T-helper 9 cell (primary cell): Measurements from ENCODE around the gene INPP5J.
"Not testable (repeated sequence)": the region's sequence is repeated elsewhere in the genome, so short reads cannot be mapped to it uniquely, and the experiment has no call there.

Experiments
- DNase-seq: peaks from one replicate; pipeline ENCODE4 v3.0.0-alpha.2; 2020
- total RNA-seq, 2 donors: gene quantifications; one replicate each; lab custom pipeline; 2026; lab: John Stamatoyannopoulos, UW

The INPP5J gene
- total RNA-seq = 0.24 to 0.28 reads per million in 2 donors

GRCh38 chr22:31122532-31123291 lies at the start of gene INPP5J:
INPP5J (plus strand) TSS chr22:31122966; CDS start chr22:31123015, 49 bp downstream.
- no peak for DNase-seq

GRCh38 chr22:31073125-31073524 lies 49.6 kb upstream of the INPP5J start:
- DNase-seq = not testable (repeated sequence)

DNA sequence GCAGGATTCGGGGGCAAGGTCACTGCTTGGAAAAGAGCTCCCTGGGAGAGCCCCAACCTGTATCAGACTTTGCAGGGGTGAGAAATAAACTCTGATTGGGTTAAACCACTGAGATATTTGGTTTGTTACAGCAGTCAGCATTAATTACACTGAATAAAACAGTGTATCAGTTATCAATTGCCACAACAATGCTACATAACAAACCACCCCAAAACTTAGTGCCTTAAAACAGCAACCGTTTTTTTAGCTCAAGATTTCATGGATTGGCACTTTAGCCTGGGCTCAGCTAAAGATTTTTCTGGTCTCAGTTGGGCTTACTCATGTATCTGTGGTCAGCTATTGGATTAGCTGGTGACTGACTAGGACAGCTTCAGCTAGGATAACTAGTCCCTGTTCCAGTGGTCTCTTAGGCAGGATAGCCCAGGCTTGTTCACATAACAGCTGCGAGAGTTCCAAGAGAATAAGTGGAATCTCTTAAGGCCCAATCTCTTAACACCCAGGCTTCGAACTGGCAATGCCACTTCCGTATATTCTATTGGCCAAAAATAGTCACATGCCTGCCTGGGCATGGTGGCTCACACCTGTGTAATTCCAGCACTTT lies 49.1 kb upstream of the INPP5J start:
- DNase-seq = not testable (repeated sequence)

DNA sequence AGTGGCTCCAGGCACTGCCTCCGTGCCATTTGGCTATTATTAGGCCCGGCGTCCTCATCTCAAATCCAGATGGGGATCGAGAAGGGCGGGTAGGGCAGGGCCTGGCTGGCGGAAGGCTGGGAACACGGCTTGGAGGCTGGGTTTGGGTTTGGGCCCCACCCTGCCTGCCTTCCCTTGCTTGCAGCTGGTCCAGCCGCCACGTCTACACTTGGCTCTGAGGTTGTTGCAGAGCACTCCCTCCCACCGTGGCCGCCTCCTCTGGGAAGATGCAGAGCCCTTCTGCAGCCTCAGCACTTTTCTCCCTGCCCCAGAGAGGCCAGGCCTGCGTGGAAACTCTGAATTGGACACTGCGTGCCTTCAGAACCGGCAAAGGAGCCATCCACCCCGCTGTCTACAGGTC lies 46.8 kb upstream of the INPP5J start:
- DNase-seq = no peak

DNA sequence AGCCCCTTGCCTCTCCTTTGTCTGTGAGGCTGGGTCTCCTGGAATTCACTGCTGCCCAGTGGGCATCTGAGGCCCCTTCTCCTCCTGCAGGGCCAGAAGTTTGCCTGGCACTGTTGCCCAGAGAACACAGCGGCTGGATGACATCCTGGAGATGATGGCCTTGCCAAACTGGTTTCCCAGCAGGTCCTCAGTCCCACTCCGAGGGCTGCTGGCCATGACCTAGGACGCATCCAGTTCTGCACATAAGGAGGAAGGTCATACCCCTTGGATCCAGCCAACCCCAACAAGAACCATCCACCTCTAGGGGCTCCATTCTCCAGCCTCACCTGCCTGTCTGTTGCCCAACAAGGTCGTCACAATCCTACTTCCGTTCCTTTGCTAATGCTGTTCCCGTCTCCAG lies 45.1 kb upstream of the INPP5J start:
- DNase-seq = no peak

DNA sequence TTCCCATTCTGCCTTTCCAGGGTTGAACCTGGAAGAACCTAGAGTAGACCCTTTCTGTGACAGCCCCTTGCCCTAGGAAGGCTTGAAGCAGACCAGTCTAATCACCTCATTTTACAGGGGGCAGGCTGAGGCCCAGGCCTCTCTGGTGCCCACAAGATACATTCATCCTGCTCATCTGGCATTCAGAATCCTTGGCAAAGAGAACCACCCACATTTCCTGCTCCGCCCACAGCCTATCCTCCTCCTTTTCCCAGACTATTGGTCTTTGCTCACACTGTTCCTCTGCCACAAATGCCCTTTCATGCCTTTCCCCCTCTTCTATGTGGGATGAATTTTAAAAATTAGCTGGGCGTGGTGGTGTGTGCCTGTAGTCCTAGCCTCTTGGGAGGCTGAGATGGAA lies 44.4 kb upstream of the INPP5J start:
- not testable (repeated sequence) for DNase-seq

- DNase-seq = no peak
Measured at GRCh38 chr22:31079095-31079642, 43.6 kb upstream of the INPP5J start.

GRCh38 chr22:31080164-31080847 lies 42.5 kb upstream of the INPP5J start:
- DNase-seq = no peak

- DNase-seq = peak; percentile 84
Measured at GRCh38 chr22:31080848-31081649, 41.7 kb upstream of the INPP5J start, which contains the start of gene SMTN. SMTN (plus strand) TSS chr22:31081318; CDS start chr22:31083259, 1,941 bp downstream.

- no peak for DNase-seq
Measured at GRCh38 chr22:31081963-31082605, 40.7 kb upstream of the INPP5J start.

DNA sequence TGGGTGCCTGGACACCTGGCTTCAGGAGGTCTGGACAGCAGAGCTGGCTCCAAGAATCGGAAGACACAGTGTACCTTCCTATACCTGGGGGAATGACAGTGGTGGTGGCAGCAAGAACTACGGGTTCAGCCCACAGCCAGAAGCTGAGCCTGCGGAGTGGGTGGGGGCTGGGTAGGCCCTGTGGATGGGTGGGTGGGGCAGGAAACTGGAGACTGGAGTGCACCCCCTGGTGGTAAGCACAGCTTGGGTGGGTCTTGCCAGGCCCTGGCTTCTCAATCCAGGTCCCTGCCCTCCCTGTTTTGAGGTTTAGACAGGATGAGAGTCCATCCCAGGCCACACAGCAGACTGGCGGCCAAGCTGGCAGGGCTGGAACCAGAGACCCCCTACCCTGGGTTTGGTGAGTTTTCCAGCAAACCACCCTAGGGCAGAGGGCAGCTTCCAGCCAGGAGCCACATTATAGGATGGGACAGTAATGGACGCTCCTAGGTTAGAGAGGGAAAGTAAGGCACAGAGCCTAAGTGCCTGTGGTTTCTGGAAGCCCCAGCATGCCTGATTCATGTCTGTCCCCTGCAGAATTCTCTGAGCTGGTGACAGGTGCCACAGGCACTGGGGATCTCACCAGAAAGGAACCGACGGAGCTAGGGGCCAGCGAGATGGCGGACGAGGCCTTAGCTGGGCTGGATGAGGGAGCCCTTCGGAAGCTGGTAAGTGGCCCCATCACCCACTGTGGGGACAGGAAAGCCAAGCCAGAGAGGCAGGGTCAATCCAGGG lies 40.0 kb upstream of the INPP5J start:
- DNase-seq = no peak

GRCh38 chr22:31083377-31083768 lies 39.4 kb upstream of the INPP5J start:
- DNase-seq = no peak

GRCh38 chr22:31083923-31084810 lies 38.6 kb upstream of the INPP5J start:
- no peak for DNase-seq

- peak; percentile 81 for DNase-seq
Measured at GRCh38 chr22:31084811-31085492, 37.8 kb upstream of the INPP5J start.

GRCh38 chr22:31085493-31085824 lies 37.3 kb upstream of the INPP5J start:
- no peak for DNase-seq

GRCh38 chr22:31085928-31086327 lies 36.8 kb upstream of the INPP5J start:
- DNase-seq = no peak

- DNase-seq = no peak
Measured at GRCh38 chr22:31086703-31087330, 35.9 kb upstream of the INPP5J start.

DNA sequence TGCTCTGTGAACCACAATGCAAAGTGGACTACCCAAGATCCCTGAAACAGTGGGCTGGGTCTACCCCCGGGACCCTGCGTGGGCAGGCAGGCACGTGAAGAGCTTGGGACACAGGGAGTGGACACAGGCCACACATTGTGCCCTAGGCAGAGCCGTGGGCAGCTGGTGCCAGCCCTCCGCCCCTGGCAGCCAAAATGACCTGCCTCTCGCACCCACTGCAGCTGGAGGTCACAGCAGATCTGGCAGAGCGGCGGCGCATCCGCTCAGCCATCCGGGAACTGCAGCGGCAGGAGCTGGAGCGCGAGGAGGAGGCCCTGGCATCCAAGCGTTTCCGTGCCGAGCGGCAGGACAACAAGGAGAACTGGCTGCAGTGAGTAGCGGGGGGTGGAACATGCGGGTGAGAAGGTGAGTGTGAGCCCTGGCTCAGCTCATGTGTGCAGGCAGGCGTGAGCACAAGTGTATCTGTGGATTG lies 35.0 kb upstream of the INPP5J start:
- no peak for DNase-seq
